Hematopoietic multipotent progenitor cell treated with erythropoietin and hydrocortisone succinate and interleukin-3 and kit ligand, for 6 days (in vitro differentiated cells): ENCODE measurements around the gene RIC8B.
"Not testable (repeated sequence)": the region's sequence is repeated elsewhere in the genome, so short reads cannot be mapped to it uniquely, and the experiment has no call there.

ENCODE experiments used
- DNase-seq: peaks from one replicate; pipeline ENCODE4 v3.0.0-alpha.2; 2015

Gene RIC8B

GRCh38 chr12:106774005-106774807 lies at the start of gene RIC8B:
Gene RIC8B, plus strand, starts transcription at chr12:106774682. Its CDS starts 64 bp downstream, at chr12:106774746.
- peak; percentile 99 for DNase-seq

GRCh38 chr12:106724934-106725333 lies 49.5 kb upstream of the RIC8B start:
- no peak for DNase-seq

GRCh38 chr12:106726603-106727202 lies 47.8 kb upstream of the RIC8B start:
- DNase-seq: not testable (repeated sequence)

- no peak for DNase-seq
Measured at GRCh38 chr12:106729611-106730010, 44.9 kb upstream of the RIC8B start.

- no peak for DNase-seq
Measured at GRCh38 chr12:106732890-106733289, 41.6 kb upstream of the RIC8B start.

- no peak for DNase-seq
Measured at GRCh38 chr12:106733660-106734059, 40.8 kb upstream of the RIC8B start.

GRCh38 chr12:106736051-106736957 lies 38.2 kb upstream of the RIC8B start:
- peak; percentile 9 for DNase-seq

GRCh38 chr12:106739318-106739717 lies 35.2 kb upstream of the RIC8B start:
- no peak for DNase-seq

GRCh38 chr12:106739815-106740530 lies 34.5 kb upstream of the RIC8B start:
- DNase-seq: no peak

- no peak for DNase-seq
Measured at GRCh38 chr12:106740818-106741217, 33.7 kb upstream of the RIC8B start.

- no peak for DNase-seq
Measured at GRCh38 chr12:106741247-106741646, 33.2 kb upstream of the RIC8B start.

- no peak for DNase-seq
Measured at GRCh38 chr12:106743270-106743988, 31.1 kb upstream of the RIC8B start.

- no peak for DNase-seq
Measured at GRCh38 chr12:106744600-106744999, 29.9 kb upstream of the RIC8B start.

- DNase-seq: no peak
Measured at GRCh38 chr12:106745181-106745745, 29.2 kb upstream of the RIC8B start.

- no peak for DNase-seq
Measured at GRCh38 chr12:106747973-106748436, 26.5 kb upstream of the RIC8B start.

- no peak for DNase-seq
Measured at GRCh38 chr12:106750524-106750923, 24.0 kb upstream of the RIC8B start.

- no peak for DNase-seq
Measured at GRCh38 chr12:106753526-106753925, 21.0 kb upstream of the RIC8B start.

- DNase-seq: no peak
Measured at GRCh38 chr12:106754331-106754730, 20.2 kb upstream of the RIC8B start.

- DNase-seq: no peak
Measured at GRCh38 chr12:106757623-106758348, 16.7 kb upstream of the RIC8B start.

- no peak for DNase-seq
Measured at GRCh38 chr12:106758349-106759110, 16.0 kb upstream of the RIC8B start.
